Measurements from ENCODE around the gene EXOSC1. TPM values are rescaled to one million over a fixed set of nuclear protein-coding genes. Genes with fewer than 3 reads are reported as not detected.

Gene EXOSC1
- polyA plus RNA-seq, 3 donors = 34.7 to 60.6 (median 55.8) TPM

- no peaks in the 10 kb centered on the region for H3K9me3 Mint-ChIP-seq
- DNase-seq = no peak
- no peak overlapping the region for H3K27ac Mint-ChIP-seq
- H3K27me3 Mint-ChIP-seq (ENCODE audit: low read depth in 3 of 3) = no peaks in the 10 kb centered on the region
- Histone ChIP-seq H3K79me2 (ENCODE audit: insufficient read depth, low read length) (peaks cover 50% of the 10 kb centered on the region), H3K27me3 (ENCODE audit: control insufficient read depth in 2 of 2, insufficient read depth in 2 of 2, low read length in 2 of 2) (no peaks in the 10 kb centered on the region), H3K4me3 (replicated peaks in 1 of 3; ENCODE audit: low read depth in 2 of 3, low read length in 3 of 3) (no peak overlapping the region), H4K20me1 (ENCODE audit: insufficient read depth, low read length) (peaks cover 4% of the 10 kb centered on the region), H3K36me3 (replicated peaks in 1 of 2; ENCODE audit: control insufficient read depth in 1 of 2, insufficient read depth in 2 of 2, low read length in 2 of 2) (peaks cover 40 to 61% of the 10 kb centered on the region in 2 donors), H2AFZ (ENCODE audit: insufficient read depth, low read depth, low read length, poor library complexity, severe bottlenecking) (no peak overlapping the region), H3K9me3 (replicated peaks in 1 of 2; ENCODE audit: control insufficient read depth in 1 of 2, insufficient read depth in 1 of 2, low read length in 2 of 2) (no peaks in the 10 kb centered on the region), H3K4me1 (ENCODE audit: control insufficient read depth in 1 of 2, insufficient read depth in 2 of 2, low read length in 2 of 2) (peaks cover 19 to 24% of the 10 kb centered on the region in 2 donors), H3K27ac (ENCODE audit: low read depth in 1 of 2, low read length in 2 of 2) (no peak overlapping the region), H3K9ac (ENCODE audit: insufficient read depth, low read length, poor library complexity, severe bottlenecking) (no peak overlapping the region), H3K4me2 (replicated peaks; ENCODE audit: extremely low read depth, low read length, poor library complexity, severe bottlenecking) (no peak overlapping the region)
- peaks cover 21% of the 10 kb centered on the region for H3K4me1 Mint-ChIP-seq
- intact Hi-C loops (cut with micrococcal nuclease) = loop anchor here (2.0 to 10.0 kb wide), 2 partner anchors 13 to 53 kb away; partner anchors contain the start of genes MMS19 (in 1 of the 2) and UBTD1 (in 1 of the 2)
- peaks cover 32 to 55% of the 10 kb centered on the region in 2 donors for H3K36me3 Mint-ChIP-seq
- WGBS (ENCODE audit: insufficient coverage) = 100% methylated on average over 1 of the region's 1 CpG
- no peak for TF ChIP-seq CTCF (IDR thresholded peaks at IDR 0.05)
- H3K4me3 Mint-ChIP-seq = no peak overlapping the region
These were observed 3.5 kb downstream of the EXOSC1 start for GRCh38 chr10:97442277-97442676.

- peaks cover 67 to 88% of the 10 kb centered on the region in 2 donors for H3K36me3 Mint-ChIP-seq
- no peaks in the 10 kb centered on the region for H3K9me3 ChIP-seq (replicated peaks in 1 of 2; ENCODE audit: control insufficient read depth in 1 of 2, insufficient read depth in 1 of 2, low read length in 2 of 2)
- H3K27ac ChIP-seq (ENCODE audit: low read depth in 1 of 2, low read length in 2 of 2) = no peak overlapping the region
- H3K4me1 Mint-ChIP-seq = no peaks in the 10 kb centered on the region
- H3K4me2 ChIP-seq (replicated peaks; ENCODE audit: extremely low read depth, low read length, poor library complexity, severe bottlenecking) = no peak overlapping the region
- no peak overlapping the region for H3K4me3 ChIP-seq (replicated peaks in 1 of 3; ENCODE audit: low read depth in 2 of 3, low read length in 3 of 3)
- no peaks in the 10 kb centered on the region for H3K9me3 Mint-ChIP-seq
- peak overlapping the region in 5 of 7 donors; percentile 21 to 78 (median 54) for H3K27ac Mint-ChIP-seq
- H3K4me3 Mint-ChIP-seq = no peak overlapping the region
- peaks cover 15% of the 10 kb centered on the region for H3K79me2 ChIP-seq (ENCODE audit: insufficient read depth, low read length)
- no peaks in the 10 kb centered on the region for H3K27me3 ChIP-seq (ENCODE audit: control insufficient read depth in 2 of 2, insufficient read depth in 2 of 2, low read length in 2 of 2)
- no peak overlapping the region for H2AFZ ChIP-seq (ENCODE audit: insufficient read depth, low read depth, low read length, poor library complexity, severe bottlenecking)
- 86% methylated on average over 6 of the region's 6 CpGs for WGBS (ENCODE audit: insufficient coverage)
- no peak for DNase-seq
- no peak for TF ChIP-seq CTCF (IDR thresholded peaks at IDR 0.05)
- H3K27me3 Mint-ChIP-seq (ENCODE audit: low read depth in 3 of 3) = no peaks in the 10 kb centered on the region
- intact Hi-C loops (cut with micrococcal nuclease) = no loop called here
- peaks cover 26% of the 10 kb centered on the region for H4K20me1 ChIP-seq (ENCODE audit: insufficient read depth, low read length)
- peaks cover 66 to 88% of the 10 kb centered on the region in 2 donors for H3K36me3 ChIP-seq (replicated peaks in 1 of 2; ENCODE audit: control insufficient read depth in 1 of 2, insufficient read depth in 2 of 2, low read length in 2 of 2)
- H3K9ac ChIP-seq (ENCODE audit: insufficient read depth, low read length, poor library complexity, severe bottlenecking) = no peak overlapping the region
- no peaks in the 10 kb centered on the region for H3K4me1 ChIP-seq (ENCODE audit: control insufficient read depth in 1 of 2, insufficient read depth in 2 of 2, low read length in 2 of 2)
These were observed 10.6 kb downstream of the EXOSC1 start for GRCh38 chr10:97435211-97435610.

All from CD14-positive monocyte (primary cell).